Measurements from ENCODE around the gene CTU1.

GRCh38 chr19:51096473-51097165, 11.6 kb downstream of the CTU1 start:
- TF ChIP-seq CTCF (conservative IDR thresholded peaks at IDR 0.05; ENCODE audit: low read depth, low read length) (peak; percentile 19; the same call in 1 of the 2 replicates), RAD21 (IDR thresholded peaks at IDR 0.05; ENCODE audit: low read length) (peak; percentile 4; the same call in 1 of the 2 replicates), RFX5 (IDR thresholded peaks at IDR 0.05; ENCODE audit: low read depth, low read length) (no peak)

Measured in IMR-90 (cell line).